ENCODE data around the gene LIMS1. TPM values are rescaled to one million over a fixed set of nuclear protein-coding genes. Genes with fewer than 3 reads are reported as not detected.

LIMS1 gene
- total RNA-seq, 1 experiment from 2014 or later = 56.2 TPM

- RAD21 ChIA-PET (ENCODE audit: low non-redundant PET in 1 of 2, low total read pairs in 2 of 2, uncharacterized antibody in 2 of 2, unreplicated experiment in 2 of 2) = no interaction called here
- POLR2A ChIA-PET = no interaction called here
- no TSS peak for BruUV-seq (replicated peaks)
- no peaks in the 10 kb centered on the region for H3K9me2 ChIP-seq (ENCODE audit: insufficient read depth)
- DNase-seq (ENCODE audit: low read depth, low spot score) = no peak
- H3K27me3 ChIP-seq (ENCODE audit: insufficient read depth, low read length) = no peaks in the 10 kb centered on the region
- TF ChIP-seq SIN3A (IDR thresholded peaks at IDR 0.05; ENCODE audit: low read depth) (no peak), CBX3 (IDR thresholded peaks at IDR 0.05; ENCODE audit: low read depth) (no peak), CTCF (IDR thresholded peaks at IDR 0.05 in 2 of 3, conservative IDR thresholded peaks at IDR 0.05 in 1 of 3; ENCODE audit: borderline replicate concordance in 1 of 3, insufficient read depth in 1 of 3, low read depth in 2 of 3, low read length in 2 of 3) (no peak), CEBPB (IDR thresholded peaks at IDR 0.05; ENCODE audit: low read depth) (no peak), FOSL1 (IDR thresholded peaks at IDR 0.05; ENCODE audit: low read depth) (no peak), ZBTB33 (IDR thresholded peaks at IDR 0.05; ENCODE audit: extremely low read depth, insufficient replicate concordance, low read length) (no peak), POLR2AphosphoS5 (IDR thresholded peaks at IDR 0.05; ENCODE audit: low read depth, low read length) (no peak), ELF1 (IDR thresholded peaks at IDR 0.05; ENCODE audit: borderline replicate concordance, low read depth) (no peak), EGR1 (IDR thresholded peaks at IDR 0.05; ENCODE audit: low read depth) (no peak), ZNF274 (IDR thresholded peaks at IDR 0.05; ENCODE audit: low read depth, low read length) (no peak), SRF (IDR thresholded peaks at IDR 0.05; ENCODE audit: low read depth) (no peak), REST (IDR thresholded peaks at IDR 0.05; ENCODE audit: low read depth) (no peak), EZH2 (IDR thresholded peaks at IDR 0.05) (no peak), ZFX (IDR thresholded peaks at IDR 0.05) (no peak), EZH2phosphoT487 (IDR thresholded peaks at IDR 0.05; ENCODE audit: borderline replicate concordance) (no peak)
- no peak overlapping the region for H2AFZ ChIP-seq (ENCODE audit: low read depth, low read length, poor library complexity, severe bottlenecking)
- no peaks in the 10 kb centered on the region for H4K20me1 ChIP-seq (ENCODE audit: insufficient read depth)
- H3K4me2 ChIP-seq (ENCODE audit: low read length) = no peak overlapping the region
- H3K79me2 ChIP-seq (ENCODE audit: insufficient read depth, low read length) = peaks cover 42% of the 10 kb centered on the region
- no peak overlapping the region for H3K27ac ChIP-seq (ENCODE audit: low read depth, low read length)
- H3K9me3 ChIP-seq (ENCODE audit: control insufficient read depth in 1 of 2, insufficient read depth in 1 of 2, low read depth in 1 of 2, low read length in 2 of 2) = no peaks in the 10 kb centered on the region
- intact Hi-C loops (cut with micrococcal nuclease) = no loop called here
- CTCF ChIA-PET = no interaction called here
- H3K4me1 ChIP-seq (ENCODE audit: control insufficient read depth in 1 of 2, insufficient read depth in 2 of 2, low read length in 2 of 2) = peaks cover 10 to 19% of the 10 kb centered on the region in 2 experiments
- H3K36me3 ChIP-seq (ENCODE audit: control insufficient read depth in 1 of 2, insufficient read depth in 2 of 2, low read length in 2 of 2) = no peaks in the 10 kb centered on the region
- no peak for ATAC-seq
- no peak overlapping the region for H3K4me3 ChIP-seq (replicated peaks in 1 of 2; ENCODE audit: low read depth in 1 of 2, low read length in 2 of 2)
- H3K9ac ChIP-seq (ENCODE audit: low read length) = no peak overlapping the region
Observed at GRCh38 chr2:108612153-108612513, 77.9 kb downstream of the LIMS1 start.
